GM19468 (cell line): ENCODE results near the gene CD27.
A peak's percentile ranks its signal among the peaks of the same experiment; 100 is the strongest.
"Not testable (repeated sequence)": the region's sequence is repeated elsewhere in the genome, so short reads cannot be mapped to it uniquely, and the experiment has no call there.

Source experiments
- ATAC-seq: cut with Tn5 transposase; IDR thresholded peaks from one replicate; pipeline ENCODE4 v1.9.1; 2021; ENCODE audit warnings: mild to moderate bottlenecking, moderate library complexity, moderate number of reproducible peaks; ENCODE audit not compliant: unreplicated experiment; ENCODE audit errors: extremely low read depth

Gene CD27

DNA sequence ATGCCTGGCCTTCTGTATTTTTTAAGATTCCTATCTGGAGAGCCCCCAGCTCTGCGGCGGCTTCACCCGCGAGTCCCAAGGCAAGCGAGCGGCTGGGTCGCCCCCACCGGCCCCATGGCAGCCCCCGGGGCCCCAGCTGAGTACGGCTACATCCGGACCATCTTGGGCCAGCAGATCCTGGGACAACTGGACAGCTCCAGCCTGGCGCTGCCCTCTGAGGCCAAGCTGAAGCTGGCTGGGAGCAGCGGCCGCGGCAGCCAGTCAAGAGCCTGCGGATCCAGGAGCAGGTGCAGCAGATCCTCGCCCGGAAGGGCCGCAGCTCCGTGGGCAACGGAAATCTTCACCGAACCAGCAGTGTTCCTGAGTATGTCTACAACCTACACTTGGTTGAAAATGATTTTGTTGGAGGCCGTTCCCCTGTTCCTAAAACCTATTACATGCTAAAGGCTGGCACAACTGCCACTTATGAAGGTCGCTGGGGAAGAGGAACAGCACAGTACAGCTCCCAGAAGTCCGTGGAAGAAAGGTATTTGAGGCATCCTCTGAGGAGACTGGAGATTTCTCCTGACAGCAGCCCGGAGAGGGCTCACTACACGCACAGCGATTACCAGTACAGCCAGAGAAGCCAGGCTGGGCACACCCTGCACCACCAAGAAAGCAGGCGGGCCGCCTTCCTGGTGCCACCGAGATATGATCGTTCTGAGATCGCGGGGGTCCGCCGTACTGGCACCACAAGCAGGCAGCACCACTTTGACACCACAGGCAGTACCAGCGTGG lies 33.0 kb downstream of the CD27 start:
- ATAC-seq = not testable (repeated sequence)

DNA sequence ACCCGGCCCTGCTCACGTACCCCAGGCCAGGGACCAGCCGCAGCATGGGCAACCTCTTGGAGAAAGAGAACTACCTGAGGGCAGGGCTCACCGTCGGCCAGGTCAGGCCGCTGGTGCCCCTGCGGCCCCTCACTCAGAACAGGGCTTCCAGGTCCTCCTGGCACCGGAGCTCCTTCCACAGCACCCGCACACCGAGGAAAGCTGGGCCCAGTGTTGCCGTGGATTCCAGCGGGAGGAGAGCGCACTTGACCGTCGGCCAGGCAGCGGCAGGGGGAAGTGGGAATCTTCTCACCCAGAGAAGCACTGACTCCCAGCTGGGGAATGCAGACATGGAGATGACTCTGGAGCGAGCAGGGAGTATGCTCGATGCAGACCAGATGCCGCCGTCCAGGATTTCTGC lies 33.7 kb downstream of the CD27 start:
- ATAC-seq = no peak

DNA sequence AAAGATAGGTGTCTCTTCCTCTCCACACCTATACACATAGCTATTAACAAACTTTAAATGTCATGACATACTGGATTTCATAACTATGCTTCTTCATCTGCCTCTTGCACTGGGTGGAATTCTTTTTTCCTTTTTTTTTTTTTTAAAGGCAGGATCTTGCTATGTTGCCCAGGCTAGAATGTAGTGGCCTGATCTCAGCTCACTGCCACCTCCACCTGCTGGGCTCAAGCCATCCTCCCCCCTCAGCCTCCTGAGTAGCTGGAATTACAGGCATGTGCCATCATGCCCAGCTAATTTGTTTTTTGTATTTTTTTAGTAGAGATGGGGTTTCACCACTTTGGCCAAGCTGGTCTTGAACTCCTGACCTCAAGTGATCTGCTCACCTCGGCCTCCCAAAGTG lies 43.5 kb downstream of the CD27 start:
- ATAC-seq = no peak

DNA sequence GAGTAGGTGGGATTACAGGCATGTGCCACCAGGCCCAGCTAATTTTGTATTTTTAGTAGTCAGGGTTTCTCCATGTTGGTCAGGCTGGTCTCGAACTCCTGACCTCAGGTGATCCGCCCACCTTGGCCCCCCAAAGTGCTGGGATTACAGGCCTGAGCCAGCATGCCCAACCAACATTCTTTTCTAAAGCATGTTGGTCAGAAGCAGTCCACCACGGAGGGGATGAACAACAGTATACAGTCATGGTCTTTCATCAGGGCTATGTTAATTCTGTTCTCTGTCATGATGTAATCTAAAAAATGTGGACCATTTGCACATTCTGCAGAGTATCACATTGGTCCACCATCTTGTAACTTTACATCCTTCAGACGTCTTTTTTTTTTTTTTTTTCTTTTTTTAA lies 44.7 kb downstream of the CD27 start:
- ATAC-seq = no peak

DNA sequence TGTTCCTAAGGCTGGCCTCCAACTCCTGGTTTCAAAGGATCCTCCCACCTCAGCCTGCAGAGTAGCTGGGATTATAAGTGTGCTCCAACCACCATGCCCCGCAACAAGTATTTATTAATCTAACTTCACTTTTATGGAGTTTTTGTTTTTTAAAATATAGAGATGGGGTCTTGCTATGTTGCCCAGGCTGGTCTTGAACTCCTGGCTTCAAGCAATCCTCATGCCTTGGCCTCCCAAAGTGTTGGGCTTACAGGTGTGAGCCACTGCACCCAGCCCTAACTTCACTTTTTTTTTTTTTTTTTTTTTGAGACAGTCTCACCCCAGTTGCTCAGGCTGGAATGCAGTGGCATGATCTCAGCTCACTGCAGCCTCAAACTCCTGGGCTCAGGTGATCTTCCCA lies 45.9 kb downstream of the CD27 start:
- not testable (repeated sequence) for ATAC-seq

DNA sequence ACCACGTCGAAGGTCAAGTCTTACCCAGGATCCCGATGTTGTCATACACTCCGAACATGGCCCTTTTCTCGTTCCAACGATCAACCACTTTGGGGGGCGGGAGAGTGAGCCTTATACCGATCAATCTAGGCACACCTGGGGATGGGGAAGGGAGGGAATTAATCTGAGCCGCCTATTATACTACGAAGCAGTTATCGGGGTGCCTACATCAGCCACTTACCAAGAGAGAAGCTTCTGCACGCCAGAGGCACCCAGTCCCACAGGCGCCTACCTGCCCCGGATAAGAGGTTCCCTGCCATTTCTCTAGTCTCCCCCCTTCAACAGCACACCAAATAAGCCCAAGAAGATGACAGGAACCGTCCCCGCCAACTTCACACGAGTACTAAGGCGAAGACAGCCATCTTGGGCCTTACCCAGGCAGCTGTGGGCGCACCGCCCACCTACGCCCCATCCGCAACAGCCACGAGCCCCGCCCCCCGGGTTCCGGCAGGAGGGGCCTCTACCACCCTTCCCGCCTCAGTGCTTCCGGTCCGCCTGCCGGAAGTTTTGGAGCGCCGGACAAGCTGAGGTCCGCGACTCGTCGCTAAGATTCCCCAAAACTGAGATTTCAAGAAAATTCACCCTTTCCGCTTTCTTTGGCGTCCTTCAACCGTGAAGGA lies 48.2 kb downstream of the CD27 start, which contains the start of gene MRPL51:
Gene MRPL51, minus strand, starts transcription at position 425 of the 659 bp plus-strand sequence. Its CDS starts 126 bp downstream, at position 299.
- ATAC-seq = peak; percentile 53

DNA sequence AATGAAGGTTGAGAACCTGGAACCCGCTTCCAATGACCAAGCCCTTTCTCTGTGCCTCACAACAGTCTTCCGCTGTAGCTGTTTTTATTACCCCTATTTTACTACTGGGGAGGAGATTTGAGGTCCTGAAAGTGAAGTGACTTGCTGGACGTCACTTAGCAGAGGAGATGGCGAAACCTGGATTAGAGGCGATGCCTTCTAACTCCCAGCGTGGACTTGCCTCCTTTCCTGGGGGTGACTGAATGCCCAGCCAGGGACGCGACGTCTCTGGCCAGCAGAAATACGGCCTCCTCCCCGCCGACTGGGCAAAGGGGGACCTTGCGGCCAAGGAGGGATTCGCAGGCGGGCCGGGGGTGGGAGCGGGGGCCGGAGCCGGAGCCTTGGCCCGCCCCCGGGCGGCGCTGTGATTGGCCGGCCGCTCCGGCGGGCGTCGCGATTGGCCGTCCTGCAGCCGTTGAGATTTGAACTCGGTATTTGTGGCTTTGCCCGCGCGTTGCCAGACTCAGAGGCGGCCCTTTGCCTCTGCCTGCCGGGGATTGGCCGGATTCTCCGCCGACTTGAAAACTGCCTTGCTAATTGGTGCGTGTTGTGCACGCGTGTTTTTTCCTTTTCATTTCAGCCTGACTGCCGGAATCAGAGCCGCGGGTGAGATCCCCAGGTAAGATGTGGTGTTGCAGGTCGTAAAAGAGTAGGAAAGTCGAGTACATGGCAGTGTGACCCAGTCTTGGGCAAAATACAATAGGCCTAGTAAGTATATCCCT lies 48.9 kb downstream of the CD27 start, which contains the start of gene NCAPD2:
Gene NCAPD2, plus strand, starts transcription at position 606 of the 761 bp plus-strand sequence. CDS start 997 bp downstream, outside the sequence.
- ATAC-seq = peak; percentile 72

DNA sequence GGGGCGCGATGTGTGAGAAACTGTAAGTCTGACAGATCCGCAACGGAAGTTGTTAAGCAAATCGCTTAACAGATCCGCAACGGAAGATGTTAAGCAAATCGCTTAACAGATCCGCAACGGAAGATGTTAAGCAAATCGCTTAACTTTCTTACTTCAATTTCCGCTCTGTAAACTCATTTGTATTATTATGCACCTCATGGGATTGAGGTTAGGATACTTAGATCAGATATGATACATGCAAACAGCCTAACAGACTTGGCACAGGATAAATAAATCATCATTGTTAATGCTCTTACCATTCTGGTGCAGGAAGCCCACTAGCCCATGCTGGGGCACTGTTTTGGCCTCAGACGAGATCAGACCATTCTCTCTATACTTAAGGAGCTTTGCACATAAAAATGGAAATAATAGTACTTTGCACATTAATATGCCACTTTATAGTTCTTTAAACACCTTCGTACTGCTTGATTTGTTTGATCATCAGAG lies 49.5 kb downstream of the CD27 start:
- no peak for ATAC-seq

DNA sequence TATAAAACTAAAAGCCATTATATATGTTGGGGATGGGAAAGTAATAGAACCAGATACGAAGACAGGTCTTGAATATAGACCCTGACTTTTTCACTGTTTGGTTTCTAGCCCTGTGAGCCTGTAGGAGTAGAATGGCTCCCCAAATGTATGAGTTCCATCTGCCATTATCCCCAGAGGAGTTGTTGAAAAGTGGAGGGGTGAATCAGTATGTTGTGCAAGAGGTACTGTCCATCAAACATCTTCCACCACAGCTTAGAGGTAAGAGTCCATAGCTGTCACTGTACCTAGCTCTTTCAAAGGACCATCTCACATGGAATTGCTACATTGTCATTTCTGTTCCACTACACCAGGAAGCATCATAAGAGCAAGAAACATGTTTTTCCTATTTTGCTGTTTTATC lies 50.2 kb downstream of the CD27 start:
- ATAC-seq = no peak

DNA sequence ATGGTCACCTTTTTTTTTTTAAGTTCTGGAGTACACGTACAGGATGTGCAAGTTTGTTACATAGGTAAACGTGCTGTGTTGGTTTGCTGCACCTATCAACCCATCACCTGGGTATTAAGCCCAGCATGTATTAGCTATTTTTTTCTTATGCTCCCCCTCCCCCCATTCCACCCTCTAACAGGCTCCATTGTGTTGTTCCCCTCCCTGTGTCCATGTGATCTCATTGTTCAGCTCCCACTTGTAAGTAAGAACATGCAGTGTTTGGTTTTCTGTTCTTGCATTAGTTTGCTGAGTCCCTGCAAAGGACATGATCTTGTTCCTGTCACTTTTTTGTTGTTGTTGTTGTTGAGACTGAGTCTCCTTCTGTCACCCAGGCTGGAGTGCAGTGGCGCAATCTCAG lies 52.5 kb downstream of the CD27 start:
- ATAC-seq = not testable (repeated sequence)

DNA sequence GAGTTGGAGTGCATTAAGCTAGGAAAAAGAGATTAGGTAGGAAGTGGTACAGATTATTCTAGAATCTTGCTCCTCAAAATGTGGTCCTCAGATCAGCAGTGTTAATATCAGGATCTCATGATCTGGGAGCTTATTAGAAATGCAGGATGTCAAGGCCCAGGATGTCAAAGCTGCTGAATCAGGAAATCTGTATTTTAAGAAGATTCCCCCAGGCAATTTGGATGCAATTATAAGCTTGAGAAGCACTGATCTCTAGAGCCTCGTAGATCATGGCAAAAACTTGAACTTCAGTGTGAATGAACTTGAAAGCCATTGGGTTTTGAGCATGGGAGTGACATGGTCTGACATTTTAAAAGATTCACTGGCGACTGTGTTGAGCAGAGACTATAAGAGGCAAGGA lies 55.7 kb downstream of the CD27 start:
- ATAC-seq = no peak
